ENCODE measurements around the gene SHE. TPM values are rescaled to one million over a fixed set of nuclear protein-coding genes. Genes with fewer than 3 reads are reported as not detected.

Gene SHE
- total and polyA plus RNA-seq, 2 of the 8 experiments (the other 6 are each of a cell fraction or from before 2014, with no cell fraction given): 0.44 to 0.45 TPM

DNA sequence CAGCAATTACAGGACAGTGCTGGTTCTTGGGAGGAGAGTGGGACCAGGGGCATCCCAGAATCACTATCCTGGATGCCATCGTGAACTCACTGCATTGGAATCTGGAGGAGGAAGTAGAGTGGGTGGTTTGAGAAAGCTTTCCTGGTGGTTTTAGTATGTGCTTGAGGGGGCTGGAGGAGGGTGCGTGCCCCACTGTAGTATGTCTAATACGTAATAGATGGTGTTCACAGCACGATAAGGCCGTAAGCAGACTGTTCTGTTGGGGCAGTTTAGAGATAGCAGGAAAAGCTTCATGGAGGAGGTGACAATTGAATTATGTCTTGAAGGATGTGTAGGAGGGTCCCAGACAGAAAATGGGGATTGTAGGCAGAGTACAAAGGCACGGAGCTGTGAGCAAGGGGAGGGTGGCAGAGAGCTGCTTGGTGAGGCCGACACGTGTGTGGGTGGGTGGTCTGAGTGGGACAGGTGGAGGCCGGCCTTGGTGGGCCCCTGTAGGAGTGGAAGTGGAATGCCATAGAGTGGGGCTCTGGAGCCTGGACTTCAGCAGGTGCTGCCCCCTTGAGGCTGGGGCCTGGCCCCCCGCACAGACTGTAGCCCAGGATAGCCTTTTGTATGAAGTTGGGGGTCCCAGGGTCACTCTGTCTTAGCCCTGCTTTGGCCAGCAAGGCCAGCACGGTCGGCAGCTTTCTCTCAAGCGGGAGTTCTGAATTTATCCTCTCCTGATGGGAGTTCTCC lies 60.0 kb downstream of the SHE start:
- H2BK5ac ChIP-seq (ENCODE audit: low read depth, low read length): peak overlapping the region; percentile 60; the same call in 1 of the 2 replicates

More for the DNA sequence above, 60.0 kb downstream of the SHE start:
- Histone ChIP-seq H3K36me3 (ENCODE audit: control insufficient read depth in 2 of 4, insufficient read depth in 4 of 4, low read length in 3 of 4) (no peaks in the 10 kb centered on the region), H4K91ac (replicated peaks; ENCODE audit: insufficient read length, low read length) (no peak overlapping the region), H2BK15ac (ENCODE audit: low read length) (no peak overlapping the region), H2AFZ (ENCODE audit: low read length) (peak overlapping the region; percentile 77; the same call in 1 of the 2 replicates), H4K20me1 (replicated peaks in 1 of 2; ENCODE audit: control insufficient read depth in 1 of 2, insufficient read depth in 2 of 2, low read length in 2 of 2) (no peaks in the 10 kb centered on the region), H3K27me3 (replicated peaks in 1 of 4; ENCODE audit: control insufficient read depth in 3 of 4, extremely low read depth in 1 of 4, insufficient read depth in 3 of 4, low read length in 3 of 4) (no peaks in the 10 kb centered on the region; a peak in 1 of 7 replicates), H2BK20ac (ENCODE audit: low read length) (0 out of 2 replicates have a peak overlapping the region, but pooled peaks have one; percentile 34), H3K9me3 (ENCODE audit: insufficient read depth in 2 of 2, low read depth in 1 of 2, low read length in 1 of 2) (no peaks in the 10 kb centered on the region), H3K18ac (ENCODE audit: extremely low read depth, low read length) (no peak overlapping the region; the same call in 1 of the 2 replicates), H3K14ac (ENCODE audit: insufficient read length) (no peak overlapping the region), H3K4me2 (ENCODE audit: insufficient read depth in 1 of 2, low read depth in 2 of 2, low read length in 2 of 2) (no peak overlapping the region), H3K56ac (replicated peaks; ENCODE audit: insufficient read length, low read depth, low read length) (no peak overlapping the region), H4K8ac (ENCODE audit: extremely low read depth, insufficient read depth, low read length) (no peak overlapping the region), H4K5ac (ENCODE audit: insufficient read length, low read depth, low read length) (no peak overlapping the region), H3K4ac (replicated peaks; ENCODE audit: insufficient read length, low read depth, low read length) (no peak overlapping the region), H2BK12ac (ENCODE audit: low read depth, low read length) (0 out of 2 replicates have a peak overlapping the region, but pooled peaks have one; percentile 60), H2AK5ac (ENCODE audit: low read depth, low read length) (no peak overlapping the region), H3K23ac (ENCODE audit: insufficient read length) (no peak overlapping the region), H3K27ac (ENCODE audit: low read depth, low read length) (no peak overlapping the region), H3K23me2 (ENCODE audit: low read depth, low read length) (peaks cover 4% of the 10 kb centered on the region; the same call in 1 of the 2 replicates), H3K79me2 (ENCODE audit: control insufficient read depth in 1 of 2, insufficient read depth in 2 of 2, low read length in 2 of 2) (no peaks in the 10 kb centered on the region), H3K79me1 (ENCODE audit: low read depth, low read length) (no peaks in the 10 kb centered on the region), H3K4me1 (replicated peaks in 1 of 4; ENCODE audit: control insufficient read depth in 3 of 4, insufficient read depth in 4 of 4, low read length in 3 of 4) (peaks cover 0 to 4% (median 0%) of the 10 kb centered on the region in 4 experiments; a peak in 2 of 7 replicates), H3K9ac (replicated peaks in 1 of 4; ENCODE audit: extremely low read depth in 1 of 4, low read depth in 3 of 4, low read length in 3 of 4) (no peak overlapping the region), H3K4me3 (ENCODE audit: extremely low read depth in 1 of 4, insufficient read depth in 2 of 4, low read depth in 3 of 4, low read length in 4 of 4) (no peak overlapping the region), H2BK120ac (replicated peaks; ENCODE audit: low read depth, low read length) (no peak overlapping the region)
- CTCF ChIA-PET (ENCODE audit: partially characterized antibody): interaction anchor here (0.7 to 3.2 kb wide), 20 partner anchors 8 to 149 kb away, joined by 3 to 27 read pairs (median 4); no protein-coding TSS in a partner anchor
- TF ChIP-seq HDAC2 (IDR thresholded peaks at IDR 0.05; ENCODE audit: borderline replicate concordance in 1 of 2, low read depth in 2 of 2, low read length in 2 of 2): 0 out of 4 replicates have a peak, but pooled peaks of 1 of the 2 experiments have one; percentile 47
- no peak for TF ChIP-seq ATF2 (IDR thresholded peaks at IDR 0.05; ENCODE audit: low read length)
- TF ChIP-seq RAD21 (IDR thresholded peaks at IDR 0.05 in 1 of 2, conservative IDR thresholded peaks at IDR 0.05 in 1 of 2; ENCODE audit: low read depth in 2 of 2, low read length in 2 of 2): peak; percentile 36 to 59
- peak; percentile 42; the same call in 1 of the 2 replicates for TF ChIP-seq BACH1 (IDR thresholded peaks at IDR 0.05; ENCODE audit: low read length)
- TF ChIP-seq CTCF (IDR thresholded peaks at IDR 0.05; ENCODE audit: control extremely low read depth in 1 of 3, insufficient read depth in 1 of 3, low read depth in 1 of 3, low read length in 3 of 3): peak; percentile 65 to 78 (median 71)
- POLR2A ChIA-PET (ENCODE audit: partially characterized antibody): interaction anchor here (1.1 kb wide), 1 partner anchor 91 kb away, joined by 3 read pairs; no protein-coding TSS in a partner anchor
- FAIRE-seq: no peak
- peak in 1 of 2 experiments; percentile 72 for DNase-seq (ENCODE audit: low read depth in 1 of 2, low spot score in 2 of 2)
- 85% methylated on average over 13 of the region's 13 CpGs; no CpG with 5 or more reads in 1 of the 2 experiments for WGBS, 2 experiments (ENCODE audit: extremely low coverage in 1 of 2, insufficient coverage in 1 of 2, insufficient read length in 1 of 2, insufficient replicate concordance in 2 of 2, low coverage in 1 of 2, low lambda C conversion rate in 2 of 2, missing lambda C conversion rate in 1 of 2)

Measured in H1 (cell line).